Parathyroid adenoma (tissue), 2 donors: Measurements from ENCODE around the gene LARP4.

Experiments
- H2AFZ ChIP-seq: fragments of 300-600 bp; sonication (generic); one replicate; pipeline ENCODE4 v1.7.0; 2017; ENCODE audit warnings: antibody characterized with exemption, mild to moderate bottlenecking
- H3K27ac ChIP-seq: fragments of 300-600 bp; sonication (generic); one replicate; pipeline ENCODE4 v1.7.0; 2017
- H3K27me3 ChIP-seq: fragments of 300-600 bp; sonication (generic); one replicate; pipeline ENCODE4 v1.7.0; 2017; ENCODE audit warnings: low read length; ENCODE audit not compliant: control insufficient read depth, insufficient read depth
- H3K36me3 ChIP-seq: fragments of 300-600 bp; sonication (generic); one replicate; pipeline ENCODE4 v1.7.0; 2017; ENCODE audit warnings: low read length; ENCODE audit not compliant: control insufficient read depth, insufficient read depth
- H3K4me1 ChIP-seq: fragments of 300-600 bp; sonication (generic); one replicate; pipeline ENCODE4 v1.7.0; 2017; ENCODE audit warnings: control low read depth
- H3K4me2 ChIP-seq: fragments of 300-600 bp; sonication (generic); one replicate; pipeline ENCODE4 v1.7.0; 2017; ENCODE audit warnings: low read length
- H3K4me3 ChIP-seq: fragments of 300-600 bp; sonication (generic); one replicate; pipeline ENCODE4 v1.7.0; 2017; ENCODE audit warnings: low read depth, low read length
- H3K79me2 ChIP-seq: fragments of 300-600 bp; sonication (generic); one replicate; pipeline ENCODE4 v1.7.0; 2017; ENCODE audit warnings: control low read depth
- H3K9ac ChIP-seq: fragments of 300-600 bp; sonication (generic); one replicate; pipeline ENCODE4 v1.7.0; 2017; ENCODE audit warnings: mild to moderate bottlenecking
- H3K9me3 ChIP-seq: fragments of 300-600 bp; sonication (generic); one replicate; pipeline ENCODE4 v1.7.0; 2017; ENCODE audit warnings: low read length; ENCODE audit not compliant: control insufficient read depth
- TF ChIP-seq, protein P1 (sequence below): fragments of 300-600 bp; sonication (generic); IDR thresholded peaks from one replicate; pipeline ENCODE4 v1.7.0; 2017; ENCODE audit warnings: antibody characterized with exemption, mild to moderate bottlenecking
- donor health status: primary hyperparathyroidism.

Gene LARP4

DNA sequence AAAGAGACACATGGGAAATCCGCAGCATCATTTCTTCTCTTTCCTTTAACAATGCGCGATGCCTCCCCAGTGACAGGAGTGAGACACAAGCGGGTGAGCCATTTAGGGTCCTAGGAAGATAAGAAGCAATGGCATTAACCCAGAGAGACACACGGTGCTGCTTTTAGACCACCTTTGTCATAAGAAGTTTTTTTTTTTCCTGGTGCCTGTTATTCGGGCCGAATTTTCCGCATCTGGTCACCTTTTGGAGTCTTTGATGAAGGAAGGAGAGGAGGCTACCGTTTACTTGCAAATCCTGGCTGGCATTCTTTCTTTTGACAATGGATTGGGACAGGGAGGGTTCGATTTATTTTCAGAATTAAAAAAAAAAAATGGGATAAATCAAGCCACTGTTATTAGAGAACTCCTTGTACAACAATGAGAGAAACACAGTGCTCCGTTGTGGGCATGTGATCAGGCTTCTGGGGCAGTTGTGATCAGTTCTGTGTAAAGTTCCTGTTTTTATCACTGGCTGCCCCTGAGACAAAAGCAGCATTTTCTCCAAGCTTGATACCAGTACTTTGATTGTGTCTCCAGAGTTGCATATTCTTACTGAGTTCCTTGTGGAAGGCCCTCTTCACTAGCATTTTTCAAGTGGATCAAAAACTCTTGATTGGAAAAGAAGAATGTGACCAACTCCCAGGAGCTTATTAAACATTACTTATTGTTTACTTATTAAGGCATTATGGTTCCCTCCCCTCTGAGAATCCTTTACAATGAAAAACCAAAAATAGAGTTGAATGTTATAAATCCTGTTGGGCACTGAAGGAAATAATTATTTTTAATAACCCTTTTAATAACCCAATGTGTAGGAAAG lies 105.2 kb downstream of the LARP4 start:
- H3K9me3 ChIP-seq: no peaks in the 10 kb centered on the region
- peak overlapping the region; percentile 94 for H3K4me3 ChIP-seq
- TF ChIP-seq, protein P1, sequence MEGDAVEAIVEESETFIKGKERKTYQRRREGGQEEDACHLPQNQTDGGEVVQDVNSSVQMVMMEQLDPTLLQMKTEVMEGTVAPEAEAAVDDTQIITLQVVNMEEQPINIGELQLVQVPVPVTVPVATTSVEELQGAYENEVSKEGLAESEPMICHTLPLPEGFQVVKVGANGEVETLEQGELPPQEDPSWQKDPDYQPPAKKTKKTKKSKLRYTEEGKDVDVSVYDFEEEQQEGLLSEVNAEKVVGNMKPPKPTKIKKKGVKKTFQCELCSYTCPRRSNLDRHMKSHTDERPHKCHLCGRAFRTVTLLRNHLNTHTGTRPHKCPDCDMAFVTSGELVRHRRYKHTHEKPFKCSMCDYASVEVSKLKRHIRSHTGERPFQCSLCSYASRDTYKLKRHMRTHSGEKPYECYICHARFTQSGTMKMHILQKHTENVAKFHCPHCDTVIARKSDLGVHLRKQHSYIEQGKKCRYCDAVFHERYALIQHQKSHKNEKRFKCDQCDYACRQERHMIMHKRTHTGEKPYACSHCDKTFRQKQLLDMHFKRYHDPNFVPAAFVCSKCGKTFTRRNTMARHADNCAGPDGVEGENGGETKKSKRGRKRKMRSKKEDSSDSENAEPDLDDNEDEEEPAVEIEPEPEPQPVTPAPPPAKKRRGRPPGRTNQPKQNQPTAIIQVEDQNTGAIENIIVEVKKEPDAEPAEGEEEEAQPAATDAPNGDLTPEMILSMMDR: no peak
- peak overlapping the region; percentile 88 for H3K27ac ChIP-seq
- H3K4me1 ChIP-seq: peaks cover 6% of the 10 kb centered on the region
- H3K27me3 ChIP-seq: no peaks in the 10 kb centered on the region
- H3K79me2 ChIP-seq: peaks cover 39% of the 10 kb centered on the region
- no peaks in the 10 kb centered on the region for H3K36me3 ChIP-seq
- H2AFZ ChIP-seq: peak overlapping the region; percentile 99
- peak overlapping the region; percentile 96 for H3K4me2 ChIP-seq
- peak overlapping the region; percentile 79 for H3K9ac ChIP-seq

DNA sequence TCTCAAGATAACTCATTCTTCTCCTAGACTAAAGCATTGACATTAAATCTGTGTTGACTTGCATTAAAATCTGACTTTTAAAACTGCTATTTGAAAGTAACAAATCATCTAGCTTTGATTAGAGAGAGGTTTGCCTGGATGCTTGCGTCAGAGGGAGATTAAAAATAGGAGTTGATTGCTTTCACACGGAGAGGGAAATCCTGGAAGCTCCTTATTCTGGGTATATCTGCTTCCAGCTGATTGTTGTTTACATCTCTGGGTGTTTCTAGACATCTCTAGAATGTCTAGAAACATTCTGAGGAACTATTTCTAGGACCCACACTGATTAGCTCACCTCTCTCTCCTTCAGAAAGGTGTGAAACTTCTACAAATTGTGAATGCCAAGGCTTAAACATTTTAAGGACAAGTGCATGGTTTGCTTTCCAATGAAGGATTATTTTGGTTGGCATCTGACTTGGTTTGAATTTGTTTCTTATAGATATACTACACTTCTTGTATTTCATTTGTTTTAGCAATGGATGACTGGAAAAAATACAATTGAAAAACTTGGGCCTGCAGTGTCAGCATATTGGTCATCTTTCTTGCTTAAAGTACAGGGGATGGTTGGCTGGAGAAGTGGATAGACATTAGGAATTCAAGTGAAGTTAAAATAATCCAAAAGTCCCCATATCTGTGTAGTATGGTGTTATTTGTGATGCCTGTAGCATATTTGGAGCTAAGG lies 106.2 kb downstream of the LARP4 start:
- Histone ChIP-seq H3K27me3 (no peaks in the 10 kb centered on the region), H3K79me2 (peaks cover 45% of the 10 kb centered on the region), H3K9me3 (no peaks in the 10 kb centered on the region), H3K4me2 (peak overlapping the region; percentile 96), H3K36me3 (no peaks in the 10 kb centered on the region), H3K4me1 (peaks cover 6% of the 10 kb centered on the region), H3K9ac (no peak overlapping the region), H3K27ac (no peak overlapping the region), H3K4me3 (peak overlapping the region; percentile 94), H2AFZ (no peak overlapping the region)
- TF ChIP-seq, protein P1: no peak

DNA sequence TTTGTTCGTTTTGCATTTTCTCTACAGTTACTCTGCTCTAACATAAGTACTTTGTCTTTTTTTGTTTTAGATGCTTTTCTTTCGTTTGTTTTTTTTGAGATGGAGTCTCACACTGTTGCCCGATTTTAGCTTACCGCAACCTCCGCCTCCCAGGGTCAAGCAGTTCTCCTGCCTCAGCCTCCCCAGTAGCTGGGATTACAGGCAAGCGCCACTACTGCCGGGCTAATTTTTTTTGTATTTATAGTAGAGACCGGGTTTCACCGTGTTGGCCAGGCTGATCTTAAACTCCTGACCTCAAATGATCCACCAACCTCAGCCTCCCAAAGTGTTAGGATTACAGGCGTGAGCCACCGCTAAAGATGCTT lies 106.8 kb downstream of the LARP4 start:
- Histone ChIP-seq H3K27ac (no peak overlapping the region), H3K79me2 (peaks cover 50% of the 10 kb centered on the region), H3K27me3 (no peaks in the 10 kb centered on the region), H3K9ac (no peak overlapping the region), H2AFZ (no peak overlapping the region), H3K4me2 (peak overlapping the region; percentile 96), H3K4me3 (no peak overlapping the region), H3K4me1 (peaks cover 6% of the 10 kb centered on the region), H3K9me3 (no peaks in the 10 kb centered on the region), H3K36me3 (no peaks in the 10 kb centered on the region)
- TF ChIP-seq, protein P1: no peak

DNA sequence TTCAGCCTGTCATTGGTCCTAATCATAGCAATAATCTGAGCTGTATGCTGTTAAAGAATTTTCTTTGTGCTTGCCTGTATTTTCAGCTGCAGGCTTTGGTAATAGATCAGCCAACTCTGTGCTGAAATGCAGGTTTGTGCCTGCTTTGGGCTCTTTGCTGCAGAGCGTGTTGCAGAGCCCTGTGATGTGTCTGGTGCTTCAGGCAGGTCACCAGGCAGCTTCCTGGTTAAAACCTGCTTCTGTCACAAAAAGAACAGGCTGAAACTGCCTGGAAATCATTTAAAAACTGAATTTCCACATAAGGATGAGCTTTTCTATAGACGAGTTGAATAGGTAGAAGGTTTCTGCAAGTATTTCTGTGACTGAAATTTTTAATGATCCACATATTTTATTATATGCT lies 107.2 kb downstream of the LARP4 start:
- Histone ChIP-seq H3K36me3 (no peaks in the 10 kb centered on the region), H3K9ac (no peak overlapping the region), H3K79me2 (peaks cover 55% of the 10 kb centered on the region), H3K27ac (no peak overlapping the region), H3K4me1 (peaks cover 6% of the 10 kb centered on the region), H2AFZ (no peak overlapping the region), H3K4me3 (no peak overlapping the region), H3K9me3 (no peaks in the 10 kb centered on the region), H3K4me2 (peak overlapping the region; percentile 38), H3K27me3 (no peaks in the 10 kb centered on the region)
- TF ChIP-seq, protein P1: no peak
